Stimulated activated CD4-positive, alpha-beta T cell treated with anti-CD3 and anti-CD28 coated beads, Interleukin-4, amount 100 ng/mL, for 24 hours (primary cell): ENCODE measurements around the gene C14orf119.
A peak's percentile ranks its signal among the peaks of the same experiment; 100 is the strongest.

Experiments used
- DNase-seq: peaks from one replicate; pipeline ENCODE4 v3.0.0-alpha.2; 2020

Gene C14orf119

DNA sequence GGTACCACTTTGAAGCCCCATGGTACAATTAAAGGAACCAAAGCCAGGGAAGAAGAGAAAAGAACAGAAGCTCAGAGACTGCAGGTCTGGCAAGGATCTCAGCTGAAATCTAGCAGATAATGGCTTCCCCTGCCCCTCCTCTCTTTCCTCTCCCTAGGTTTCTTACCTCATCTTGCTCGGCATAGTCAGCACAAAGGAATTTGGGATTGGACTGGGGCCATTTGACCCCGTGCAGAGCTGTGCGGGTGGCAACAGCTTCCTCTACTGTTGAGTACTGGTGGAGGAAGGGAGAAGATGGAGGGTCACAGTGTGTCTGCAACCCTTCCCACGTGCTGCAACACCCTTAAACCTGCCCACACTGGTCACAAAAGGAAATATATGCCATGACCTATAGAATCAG is 33.3 kb upstream of the C14orf119 start:
- DNase-seq: no peak

DNA sequence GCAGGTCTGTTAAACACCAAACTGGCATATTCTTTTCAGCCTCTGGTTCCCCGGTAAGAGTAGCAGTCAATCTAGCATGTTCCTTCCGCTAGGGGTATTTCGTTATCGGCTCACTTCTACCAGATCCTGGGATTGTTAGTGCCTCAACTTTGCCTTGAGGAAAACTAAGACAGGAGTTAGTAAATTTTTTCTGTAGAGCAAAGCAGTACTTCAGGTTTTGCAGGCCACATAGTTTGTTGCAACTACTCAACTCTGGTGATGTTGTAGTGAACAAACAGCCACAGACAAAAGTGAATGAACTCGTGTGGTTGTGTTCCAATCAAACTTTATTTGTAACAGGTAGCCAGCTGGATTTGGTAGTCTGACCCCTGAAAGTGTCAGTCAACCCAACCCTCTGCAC is 31.7 kb upstream of the C14orf119 start:
- DNase-seq: no peak

DNA sequence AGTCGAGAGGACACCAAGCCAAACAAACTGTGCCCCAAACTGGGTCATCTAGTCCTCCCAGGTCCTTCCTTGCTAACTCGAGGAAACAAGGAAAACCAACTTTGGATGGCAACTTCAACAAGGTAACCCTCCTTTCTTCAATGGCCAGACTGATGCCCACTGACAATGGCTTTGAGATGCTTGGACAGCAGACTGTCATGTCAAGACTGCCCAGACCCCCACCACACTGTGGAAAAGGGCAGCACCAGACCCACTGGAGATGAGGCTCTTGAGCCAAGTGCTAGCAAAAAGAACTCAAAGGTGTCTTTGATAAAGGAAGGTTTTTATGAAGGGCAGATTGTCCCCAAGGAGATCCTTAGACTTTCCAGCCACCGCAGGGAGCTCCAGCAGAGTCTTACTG is 28.9 kb upstream of the C14orf119 start:
- no peak for DNase-seq

DNA sequence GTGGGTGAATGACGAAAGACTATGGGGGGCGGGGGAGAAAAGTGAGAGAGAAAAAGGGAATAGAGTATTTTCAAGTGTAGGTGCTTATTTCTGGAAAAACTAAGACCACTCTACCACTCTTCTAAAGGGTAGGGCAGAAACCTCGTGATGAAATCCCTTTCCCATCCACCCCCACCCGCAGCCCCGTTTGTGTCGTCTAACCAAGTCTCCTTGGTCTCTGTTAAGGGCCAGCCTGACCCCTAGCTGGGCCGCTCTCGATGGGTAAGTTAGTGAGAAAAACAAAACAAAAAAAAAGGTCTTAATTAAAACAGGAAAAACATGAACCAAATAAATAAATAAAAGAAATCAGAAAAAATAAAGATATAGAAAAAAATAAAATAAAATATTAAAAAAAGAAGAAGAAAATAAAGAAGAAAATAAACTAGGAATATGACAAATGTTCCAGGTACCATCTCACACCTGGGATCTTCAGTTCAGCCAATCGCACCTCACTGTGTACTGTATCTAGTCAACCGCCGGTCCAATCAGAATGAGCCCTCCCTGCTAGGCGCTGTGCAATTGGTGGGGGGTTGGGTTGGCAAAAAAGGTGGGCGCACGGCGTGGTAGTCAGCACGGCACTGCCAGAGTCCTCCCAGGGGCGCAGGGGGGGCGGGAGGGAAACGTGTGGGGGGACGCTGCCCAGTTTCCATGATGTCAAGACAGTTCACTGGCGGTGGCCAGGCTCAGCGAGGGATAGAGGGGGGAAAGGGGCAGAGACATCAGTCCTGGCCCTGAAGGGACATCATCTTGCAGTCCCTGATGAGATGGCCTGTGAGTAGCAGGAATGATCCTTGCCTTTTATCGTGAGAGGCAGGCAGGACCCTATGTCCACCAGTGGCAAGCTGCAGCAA is 28.2 kb upstream of the C14orf119 start:
- DNase-seq: no peak

DNA sequence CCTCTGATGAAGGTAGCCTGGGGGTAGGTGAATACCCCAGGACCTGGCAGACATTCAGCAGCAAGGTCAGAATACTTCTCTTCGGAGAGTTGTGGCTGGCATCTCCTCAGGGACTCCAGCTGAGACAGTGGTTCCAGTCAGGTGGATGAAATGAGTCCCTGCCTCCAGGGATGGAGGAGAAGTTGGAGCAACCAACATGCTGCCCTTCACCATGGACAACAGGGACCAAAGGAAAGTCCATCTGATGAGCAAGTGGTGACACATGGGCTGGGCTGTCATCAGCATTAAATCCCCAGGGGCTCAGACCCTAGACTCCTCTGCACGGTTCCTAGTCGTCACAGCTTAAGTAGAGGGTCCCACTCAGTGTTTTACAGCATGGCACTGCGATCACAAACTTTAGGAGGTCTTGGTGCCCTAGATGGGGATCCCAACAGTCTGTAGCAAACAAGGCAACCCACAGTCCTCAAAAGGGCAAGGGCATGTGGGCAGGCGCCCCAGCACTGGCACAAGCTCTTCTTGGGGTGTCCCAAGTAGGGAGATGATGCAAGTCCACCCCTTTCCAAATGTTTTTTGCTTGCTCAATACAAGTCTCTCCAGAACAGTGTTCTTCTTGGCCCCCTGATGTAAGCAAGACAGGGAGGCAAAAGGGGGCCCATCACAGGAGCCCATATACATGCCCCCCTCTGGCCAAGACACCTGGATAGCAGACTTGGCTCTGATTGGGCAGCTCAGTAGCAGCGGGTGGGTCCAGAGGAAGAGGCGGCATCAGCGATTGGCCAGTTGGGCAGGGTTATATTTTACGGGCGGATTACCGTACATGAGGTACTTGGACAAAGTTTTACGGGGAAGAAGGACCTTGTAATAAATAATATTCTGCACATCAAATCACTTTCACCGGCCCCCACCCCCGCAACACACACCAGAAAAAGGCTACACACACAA is 27.2 kb upstream of the C14orf119 start:
- no peak for DNase-seq

DNA sequence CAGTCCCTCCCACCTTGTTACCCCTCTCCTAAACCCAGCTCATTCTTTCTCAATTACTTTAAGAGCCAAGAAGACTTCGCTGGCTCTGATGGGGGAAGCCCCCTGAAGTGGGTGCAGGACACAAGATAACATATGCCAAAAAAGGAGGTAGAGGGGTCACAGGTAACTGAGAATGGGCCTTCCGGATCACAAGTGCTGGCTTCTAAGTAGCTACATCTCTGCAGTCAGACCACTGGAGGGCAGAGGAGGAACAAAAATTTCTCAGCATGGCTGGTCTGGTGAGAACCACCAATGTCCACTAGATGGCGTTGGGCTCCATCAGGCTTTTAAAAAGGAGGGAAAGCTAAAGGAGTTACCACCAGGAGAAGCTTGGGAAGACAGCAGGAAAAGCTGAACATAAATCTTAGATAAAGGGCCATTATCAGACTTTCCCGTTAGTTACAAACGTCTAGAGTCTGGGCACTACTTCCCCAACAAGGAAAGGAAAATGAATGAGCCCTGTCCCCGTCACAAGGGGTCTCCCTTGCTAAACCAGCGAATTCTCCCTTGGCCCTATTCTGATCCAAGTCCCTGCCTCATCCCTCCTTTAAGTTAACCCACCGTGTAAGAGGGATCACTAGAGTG is 26.4 kb upstream of the C14orf119 start:
- peak; percentile 82 for DNase-seq

DNA sequence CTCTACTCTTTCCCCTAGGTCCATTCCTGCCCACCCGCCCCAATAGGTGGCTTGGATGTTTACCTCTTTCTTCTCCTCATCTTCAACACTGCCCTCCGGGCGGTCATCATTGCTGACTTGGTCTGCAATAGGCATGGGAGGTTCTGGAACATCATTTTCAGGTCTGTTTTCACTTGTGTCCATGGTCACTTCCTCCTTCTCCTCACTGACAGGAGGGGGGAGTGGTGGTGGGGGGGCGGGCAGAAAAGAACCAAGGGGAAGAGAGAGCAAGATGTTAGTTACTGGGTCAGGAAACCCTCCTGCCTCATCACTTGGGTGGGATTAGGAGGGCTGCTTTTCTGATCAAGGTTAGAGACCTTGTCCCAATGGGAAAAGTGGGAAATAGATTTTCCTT is 25.9 kb upstream of the C14orf119 start:
- DNase-seq: no peak

DNA sequence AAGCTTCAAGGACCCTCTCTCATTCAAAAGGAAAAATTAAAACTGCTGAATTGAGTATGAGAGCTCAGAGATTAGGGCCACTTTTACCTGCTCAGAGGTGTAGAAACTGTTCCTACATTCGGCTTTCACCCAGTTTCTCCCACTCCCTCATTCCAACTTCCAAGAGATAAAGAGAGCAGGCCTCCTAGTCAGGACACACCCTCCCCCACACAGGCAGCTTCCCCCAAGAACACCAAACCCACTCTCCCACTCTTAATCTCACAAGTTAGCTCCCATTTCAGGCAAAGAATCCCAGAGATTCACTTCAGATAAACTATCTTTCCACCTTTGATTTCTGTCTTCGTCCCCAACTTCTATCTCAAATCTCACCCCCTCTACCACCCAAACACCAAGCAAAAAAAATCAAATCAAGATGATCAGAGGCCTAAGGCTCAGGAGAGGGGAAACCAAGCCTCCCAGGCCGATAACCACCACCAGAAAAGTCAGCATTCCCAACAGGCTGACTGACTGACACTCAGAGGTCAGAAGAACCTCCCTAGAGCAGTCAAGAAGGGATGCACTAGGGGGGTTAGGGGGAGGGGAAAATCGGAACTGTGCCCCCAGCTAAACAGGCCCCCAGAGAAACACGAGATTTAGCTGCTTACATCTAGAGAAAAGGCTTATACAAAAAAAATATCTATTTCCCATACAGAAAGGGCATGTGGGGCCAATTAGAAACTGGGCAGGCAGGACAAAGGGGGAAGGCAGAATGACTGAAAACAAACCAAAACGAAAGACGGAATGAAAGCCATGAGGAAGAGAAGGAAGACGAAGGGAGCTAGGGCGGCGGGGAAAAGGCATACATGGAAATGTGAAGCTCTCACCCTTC is 24.8 kb upstream of the C14orf119 start:
- DNase-seq: no peak

DNA sequence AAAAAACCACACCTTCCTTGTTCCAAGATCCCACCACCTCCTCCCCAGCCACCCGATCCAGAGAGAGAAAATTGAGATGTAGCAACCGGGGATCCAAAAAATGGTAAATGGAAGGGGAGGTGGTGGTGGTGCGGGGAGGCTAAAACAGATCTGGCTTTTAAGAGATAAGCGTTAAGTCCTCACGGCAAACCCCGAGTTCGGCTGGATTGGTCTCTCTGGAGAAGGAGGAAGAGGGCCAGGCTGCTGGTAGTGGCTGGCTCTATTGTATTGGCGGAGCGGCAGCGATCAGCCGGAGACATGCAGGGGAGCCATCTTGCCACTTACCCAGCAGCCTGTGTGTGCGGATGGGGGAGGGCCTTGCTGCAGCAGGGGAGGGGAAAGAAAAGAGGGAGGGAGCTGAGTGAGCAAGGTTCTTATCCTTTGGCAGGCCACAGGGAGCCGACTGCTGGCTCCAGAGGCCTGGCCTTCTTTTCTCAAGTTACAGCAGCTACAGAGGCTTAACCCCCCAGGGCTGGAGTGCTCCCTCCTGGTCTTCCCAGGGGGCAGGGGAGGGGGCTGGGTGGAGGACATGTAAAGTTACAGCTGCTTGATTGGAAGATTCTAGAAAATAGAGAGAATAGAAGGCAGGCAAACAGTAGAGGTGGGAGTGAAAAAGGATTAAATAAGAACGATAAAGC is 23.9 kb upstream of the C14orf119 start:
- DNase-seq: peak; percentile 82

DNA sequence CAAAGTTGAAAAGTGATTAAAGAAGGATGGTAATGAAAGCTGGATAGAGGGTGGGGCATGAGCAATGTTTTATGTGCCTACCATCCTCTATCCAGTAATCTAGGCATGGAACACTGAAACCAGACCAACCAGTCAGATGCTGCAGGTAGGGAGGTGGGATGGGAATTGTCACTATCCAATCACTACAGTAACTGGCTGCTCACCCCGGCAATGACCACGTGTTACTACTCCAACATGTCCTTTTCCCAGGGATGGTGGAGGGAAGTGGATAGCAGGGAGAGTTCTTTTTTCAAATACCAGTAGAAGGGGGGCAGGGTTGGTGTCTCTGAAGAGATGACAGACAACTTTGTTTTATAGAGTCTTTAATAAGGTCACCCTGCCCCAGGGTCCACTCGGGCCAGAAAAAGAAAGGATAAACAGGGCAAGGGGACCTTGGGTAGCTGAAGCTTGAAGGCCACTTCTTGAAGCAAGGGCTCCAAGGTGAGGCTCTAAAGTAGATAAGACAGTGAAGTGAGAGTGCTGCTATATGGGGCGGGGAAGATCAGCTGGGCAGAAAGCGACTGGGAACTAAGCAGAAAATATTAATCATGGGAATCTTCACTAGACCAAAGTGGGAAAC is 23.3 kb upstream of the C14orf119 start:
- no peak for DNase-seq

DNA sequence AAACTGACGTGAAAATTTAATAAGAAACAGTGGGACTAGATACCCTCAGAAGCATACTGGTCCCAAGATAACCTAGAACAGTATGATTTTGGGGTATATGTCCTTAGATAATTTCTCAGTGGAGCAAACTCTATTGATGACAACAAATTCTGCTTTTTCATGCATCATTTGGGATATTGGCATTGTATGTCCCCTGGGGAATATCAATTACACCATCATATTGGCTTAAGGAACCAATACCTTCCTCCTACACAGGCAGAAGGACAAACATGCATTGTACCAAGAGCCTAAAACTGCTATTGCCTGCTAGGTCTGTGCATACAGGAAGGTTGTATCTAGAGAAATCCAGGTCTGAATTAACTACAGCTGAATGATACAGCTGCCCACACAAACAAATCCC is 20.4 kb upstream of the C14orf119 start:
- no peak for DNase-seq

DNA sequence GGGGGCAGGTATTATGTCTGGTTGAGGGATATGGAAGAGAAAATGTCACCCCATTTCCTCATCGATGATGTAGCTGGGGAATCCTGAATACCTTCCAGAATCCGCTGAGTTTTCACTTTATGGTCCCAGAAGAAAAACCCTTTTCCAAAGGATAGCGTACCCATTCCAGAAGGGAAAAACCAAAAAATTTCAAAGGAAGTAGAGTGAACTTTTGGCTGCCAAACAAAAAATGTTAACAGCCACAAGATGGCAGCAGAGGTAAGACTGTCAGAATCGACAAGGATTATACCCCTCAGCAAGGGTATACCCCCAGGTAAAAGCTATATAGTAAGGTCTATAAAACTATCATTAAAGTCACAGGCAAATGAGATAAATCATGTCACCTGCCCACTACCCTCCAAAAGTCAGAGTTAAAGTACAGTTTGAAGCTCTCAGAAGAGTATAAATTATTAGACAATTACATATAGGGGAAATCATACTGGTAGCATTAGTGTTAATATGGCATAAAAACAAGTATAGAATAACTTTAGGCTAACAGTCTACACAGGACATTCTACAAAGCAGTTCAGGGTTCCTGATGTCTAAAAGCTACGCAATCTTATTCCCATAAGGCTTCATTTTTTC is 18.4 kb upstream of the C14orf119 start:
- peak; percentile 51 for DNase-seq

DNA sequence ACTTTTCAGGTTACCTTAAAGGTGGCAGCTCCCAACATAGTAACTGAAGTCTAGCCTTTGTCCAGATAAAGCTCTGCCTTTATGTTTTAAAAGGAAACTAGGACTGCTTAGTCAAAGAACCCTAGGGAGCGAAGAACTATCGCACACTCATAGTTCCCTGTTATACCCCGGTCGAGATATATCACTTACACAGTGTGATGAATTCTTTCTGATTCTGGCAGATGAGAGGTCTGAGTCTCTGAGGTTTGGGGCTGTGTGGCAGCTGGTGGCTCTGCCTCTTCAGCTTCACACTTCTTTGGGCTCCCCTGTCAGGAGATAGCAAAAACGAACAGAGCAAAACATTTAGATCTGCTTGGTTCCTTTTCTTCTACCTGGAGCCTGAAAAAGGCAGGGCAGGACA is 17.3 kb upstream of the C14orf119 start:
- DNase-seq: no peak

DNA sequence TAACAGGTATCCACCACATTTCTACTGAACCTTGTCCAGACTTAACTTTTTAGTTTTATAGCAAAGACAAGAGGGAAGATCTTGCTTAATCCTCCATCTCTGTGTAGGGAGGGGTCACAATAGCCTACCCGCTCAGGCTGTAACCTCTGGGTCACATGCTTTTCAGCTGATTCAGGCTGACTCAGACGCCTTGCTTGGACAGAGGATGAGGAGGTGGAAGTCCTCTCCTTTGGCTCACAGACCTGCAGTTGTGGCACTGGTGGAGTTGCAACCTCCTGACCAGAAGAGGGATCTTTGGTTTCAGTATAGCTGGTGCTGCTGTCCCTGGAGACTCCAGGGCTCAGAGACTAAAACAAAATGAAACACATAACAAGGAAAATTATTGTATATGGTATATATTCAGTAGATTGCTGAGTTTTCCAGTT is 16.6 kb upstream of the C14orf119 start:
- no peak for DNase-seq

DNA sequence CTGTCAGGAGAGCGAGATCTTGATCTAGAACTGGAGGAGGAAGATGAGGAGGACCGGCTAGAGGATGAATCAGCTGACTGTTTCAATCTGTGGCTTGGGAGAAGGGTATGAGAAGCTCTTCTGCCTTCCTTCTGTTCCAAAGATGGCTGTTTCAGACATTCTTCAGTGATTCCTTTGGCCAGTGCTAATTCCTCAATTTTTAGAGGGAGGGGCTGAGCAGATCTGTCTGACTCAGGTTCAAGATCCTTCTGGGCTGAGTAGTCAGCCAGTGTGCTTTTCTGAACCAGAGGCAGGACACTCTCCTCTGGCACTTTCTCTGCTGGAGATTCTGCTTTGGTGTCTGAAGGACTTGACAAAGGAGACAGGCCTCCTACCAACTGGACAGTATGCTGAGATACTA is 15.6 kb upstream of the C14orf119 start:
- DNase-seq: no peak

DNA sequence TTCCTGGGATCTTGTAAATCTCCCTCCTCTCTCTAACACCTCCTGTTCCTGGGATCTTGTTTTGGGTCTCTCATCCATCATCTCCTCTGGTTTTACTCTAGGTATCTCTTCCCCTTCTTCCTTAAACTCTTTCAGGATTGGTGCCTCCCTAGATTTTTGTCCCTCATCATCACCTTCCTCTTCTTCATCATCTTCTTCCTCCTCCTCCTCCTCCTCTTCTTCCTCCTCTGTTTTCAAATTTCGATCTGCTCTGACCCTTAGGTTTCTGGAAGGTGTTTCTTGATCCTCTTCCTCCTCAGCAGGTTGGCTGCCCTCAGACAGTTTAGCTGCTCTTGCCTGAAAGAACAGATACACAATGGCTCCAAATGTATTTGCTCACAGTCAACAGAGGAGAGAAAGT is 14.8 kb upstream of the C14orf119 start:
- DNase-seq: no peak

DNA sequence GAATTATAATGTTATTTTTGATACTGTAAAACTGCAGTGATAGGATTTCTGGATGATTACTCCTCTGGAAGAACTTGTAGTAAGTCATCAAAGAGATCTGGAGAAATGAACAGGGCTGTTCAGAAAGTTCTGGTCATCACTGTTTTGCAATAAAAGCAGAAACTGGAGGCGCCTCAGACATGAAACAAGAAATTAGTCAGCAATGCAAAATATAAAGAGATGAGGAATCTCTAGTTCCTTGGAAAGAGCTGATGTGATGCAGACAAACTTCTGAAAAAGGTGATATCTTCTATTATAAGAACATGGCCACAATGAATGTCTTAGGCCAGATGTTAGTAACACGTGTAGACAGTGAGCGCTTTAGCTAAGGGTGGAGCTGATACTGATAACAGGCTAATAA is 9.8 kb upstream of the C14orf119 start:
- DNase-seq: peak; percentile 23

DNA sequence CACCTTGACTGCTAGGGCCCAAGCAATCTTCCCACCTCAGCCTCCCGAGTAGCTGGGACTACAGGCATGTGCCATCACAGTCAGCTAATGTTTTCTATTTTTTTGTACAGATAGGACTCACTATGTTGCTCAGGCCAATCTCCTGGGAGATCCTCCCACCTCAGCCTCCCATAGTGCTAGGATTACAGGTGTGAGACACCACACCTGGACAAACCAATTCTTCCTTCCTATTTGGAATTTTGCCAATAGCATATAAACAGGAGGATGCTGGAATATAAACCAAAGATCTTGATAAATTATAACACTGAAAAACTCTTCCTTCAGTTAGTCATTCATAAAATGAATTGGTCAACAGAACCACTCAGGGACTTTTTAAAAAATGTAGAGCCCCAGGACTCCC is 8.7 kb upstream of the C14orf119 start:
- no peak for DNase-seq

DNA sequence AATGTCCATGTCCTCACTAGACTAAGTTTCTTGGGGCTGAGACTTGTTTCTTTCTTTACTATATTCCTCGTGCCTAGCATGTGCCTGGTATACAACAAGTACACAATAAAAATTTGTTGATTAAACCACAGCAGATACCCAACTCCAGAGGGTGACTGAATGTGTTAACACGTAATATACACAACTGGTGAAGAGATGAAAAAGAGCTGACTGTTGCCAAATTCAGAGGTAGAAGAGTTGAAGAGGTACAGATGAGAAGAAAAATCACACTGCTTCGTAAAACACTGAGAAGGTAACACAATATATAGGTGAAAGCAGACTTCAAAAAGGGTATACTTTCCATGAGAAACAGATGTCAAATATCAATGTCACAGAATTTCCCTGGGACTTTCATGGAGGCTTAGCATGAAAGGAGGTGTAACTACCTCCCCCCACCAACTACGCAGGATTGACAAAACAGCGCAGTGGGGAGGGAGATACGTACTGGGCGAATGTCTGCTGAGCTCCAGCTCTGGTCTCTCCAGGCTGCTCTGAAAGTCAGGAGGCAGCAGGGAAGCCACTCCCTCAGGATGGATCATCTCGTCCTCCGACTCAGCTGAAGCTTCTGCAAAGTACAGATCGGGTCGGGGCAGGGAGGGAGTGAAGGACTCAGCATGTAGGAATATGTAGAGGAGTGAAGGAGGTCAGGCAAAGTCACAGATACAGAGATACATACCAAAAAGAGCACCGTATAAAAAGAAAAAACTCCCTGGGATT is 5.6 kb upstream of the C14orf119 start:
- DNase-seq: no peak

DNA sequence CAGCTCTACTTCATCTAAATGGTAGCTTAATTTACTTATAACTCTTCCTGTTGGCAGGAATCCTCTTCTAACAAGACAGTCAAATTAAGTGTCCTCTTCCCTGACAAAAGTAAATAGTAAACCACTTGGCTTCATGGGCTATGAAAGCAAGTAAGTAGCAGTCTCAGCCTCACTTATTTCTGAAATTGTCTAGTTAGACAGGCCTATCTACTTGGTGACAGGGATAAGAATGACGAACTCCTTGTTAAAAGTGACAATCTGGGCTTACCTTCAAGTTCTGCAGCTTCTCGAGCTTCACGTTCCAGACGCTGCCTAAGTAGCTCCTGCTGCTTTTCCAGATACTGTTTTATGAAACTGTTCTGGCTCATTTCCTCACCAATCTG is 5.1 kb upstream of the C14orf119 start:
- DNase-seq: no peak
